T47D (cell line): ENCODE results near the gene DHCR7.
"Not testable (repeated sequence)": the region's sequence is repeated elsewhere in the genome, so short reads cannot be mapped to it uniquely, and the experiment has no call there.

ENCODE experiments used
- DNase-seq, 2 experiments: peaks; one replicate each; pipeline versions ENCODE4 v3.0.0 to v3.0.0-alpha.2; 2011 to 2012; ENCODE audit warnings: low read depth in 1 of 2, low spot score in 1 of 2
- JUND ChIP-seq: IDR thresholded peaks from 2 replicates; pipeline ENCODE4 v1.6.1; 2012; ENCODE audit warnings: low read depth
- in situ Hi-C: cut with HindIII; loops from 2 replicates; pipeline ENCODE4 v1.10.0; 2016; ENCODE audit warnings: low sequenced_read_pairs, low pct_unique_long_range_greater_than_20kb

Gene DHCR7

DNA sequence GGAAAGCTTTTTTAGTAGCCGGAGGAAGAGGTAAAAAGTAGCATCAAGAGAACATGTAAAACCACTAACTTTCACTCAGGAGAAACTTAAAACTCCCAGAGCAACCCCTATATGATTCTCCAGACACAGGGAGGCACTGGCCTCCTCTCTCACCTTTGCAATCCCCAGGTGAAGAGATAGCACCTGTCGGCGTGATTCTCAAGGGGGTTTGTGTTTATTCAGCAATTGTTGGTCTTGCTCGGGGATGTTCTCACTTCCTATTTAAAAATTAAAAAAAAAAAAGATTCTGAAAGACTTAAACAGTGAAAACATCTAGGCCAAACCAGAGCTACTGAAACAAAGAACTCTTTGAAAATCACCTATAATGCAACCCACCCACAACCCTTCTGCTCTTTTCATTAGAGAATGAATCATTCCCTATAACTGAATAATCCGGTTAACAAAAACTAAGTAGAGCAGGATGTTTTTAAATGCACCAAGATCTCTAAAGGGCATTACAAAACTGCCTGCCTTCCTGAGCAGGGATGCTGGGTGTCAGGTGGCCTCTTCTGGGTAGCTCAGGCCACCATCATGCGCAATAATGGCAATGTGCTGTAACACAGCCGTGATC lies 24.9 kb downstream of the DHCR7 start:
- in situ Hi-C loops, result no loop called here
- no peak for DNase-seq
- no peak for TF ChIP-seq JUND

DNA sequence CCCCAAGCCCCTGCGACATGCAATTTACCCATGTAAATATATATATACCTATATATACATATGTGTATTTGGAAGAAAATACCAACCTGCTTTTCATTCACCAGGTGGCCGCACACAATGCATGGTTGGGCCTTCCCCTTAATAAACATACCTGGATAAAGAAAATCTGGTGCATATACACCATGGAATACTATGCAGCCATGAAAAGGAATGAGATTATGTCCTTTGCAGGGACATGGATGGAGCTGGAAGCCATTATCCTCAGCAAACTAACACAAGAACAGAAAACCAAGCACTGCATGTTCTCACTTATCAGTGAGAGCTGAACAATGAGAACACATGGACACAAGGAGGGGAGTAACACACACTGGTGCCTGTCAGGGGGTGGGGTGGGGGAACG lies 25.9 kb downstream of the DHCR7 start:
- in situ Hi-C loops, DNase-seq: not testable (repeated sequence)

- DNase-seq, result no peak
- no peak for TF ChIP-seq JUND
- in situ Hi-C loops, result no loop called here
Measured at GRCh38 chr11:71421392-71421950, 26.7 kb downstream of the DHCR7 start.

- TF ChIP-seq JUND, result no peak
- in situ Hi-C loops, result no loop called here
- DNase-seq, result peak; percentile 67 to 88
Measured at GRCh38 chr11:71420455-71421241, 27.5 kb downstream of the DHCR7 start.

DNA sequence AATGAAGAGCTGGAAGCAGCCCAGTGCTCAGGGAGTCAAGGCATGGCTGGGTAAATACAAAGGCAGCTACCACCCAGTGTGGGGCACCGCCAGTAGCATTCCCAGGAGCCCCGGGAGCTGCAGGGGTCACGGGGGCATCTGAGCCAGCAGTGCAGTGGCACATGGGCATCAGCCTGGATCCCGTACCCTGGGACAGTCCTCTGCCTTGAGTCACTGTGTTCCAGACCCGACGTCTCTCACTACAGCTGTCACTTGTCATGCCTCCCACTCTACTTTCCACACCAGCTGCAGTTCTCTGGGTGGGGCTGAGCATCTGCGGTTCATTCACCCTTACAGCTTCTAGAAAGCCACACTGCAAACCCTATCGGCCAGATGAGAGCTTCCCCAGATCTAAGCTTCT lies 29.6 kb downstream of the DHCR7 start:
- no peak for DNase-seq
- in situ Hi-C loops, result no loop called here
- no peak for TF ChIP-seq JUND

DNA sequence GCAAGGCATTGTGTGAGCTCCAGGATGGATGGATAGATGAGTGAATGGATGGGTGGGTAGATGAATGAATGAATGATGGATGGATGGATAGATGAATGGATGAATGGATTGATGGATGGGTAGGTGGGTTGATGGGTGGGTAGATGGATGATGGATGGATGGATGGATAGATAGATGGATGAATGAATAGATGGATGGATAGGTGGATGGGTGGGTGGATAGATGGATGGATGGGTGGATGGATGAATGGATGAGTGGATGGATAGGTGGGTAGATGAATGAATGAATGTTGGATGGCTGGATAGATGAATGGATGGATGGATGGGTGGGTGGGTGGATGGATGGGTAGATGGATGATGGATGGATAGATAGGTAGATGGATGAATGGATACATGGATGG lies 33.5 kb downstream of the DHCR7 start:
- DNase-seq, result no peak
- TF ChIP-seq JUND, result no peak
- in situ Hi-C loops, result no loop called here

GRCh38 chr11:71410363-71410966 lies 37.7 kb downstream of the DHCR7 start:
- in situ Hi-C loops, result no loop called here
- DNase-seq, result no peak
- TF ChIP-seq JUND, result no peak

DNA sequence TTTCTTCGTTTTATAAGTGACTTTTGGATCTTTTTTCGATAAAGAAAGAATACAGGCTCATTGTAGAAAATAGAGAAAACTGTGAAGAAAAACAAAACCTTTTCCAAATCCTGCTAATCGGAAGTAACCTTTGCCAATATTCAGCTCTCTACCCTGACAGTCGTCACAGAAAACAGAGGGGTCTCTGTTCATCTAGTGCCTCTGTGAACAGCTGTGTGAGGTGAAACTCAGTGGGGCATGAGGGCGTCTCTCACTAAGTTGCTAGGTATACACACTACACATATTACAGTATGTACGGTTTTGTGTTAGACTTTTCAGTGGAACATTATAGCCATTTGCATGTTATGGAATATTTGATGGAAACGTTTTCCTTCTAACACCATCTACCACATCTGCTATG lies 39.4 kb downstream of the DHCR7 start:
- DNase-seq, result no peak
- no peak for TF ChIP-seq JUND
- in situ Hi-C loops, result no loop called here

- in situ Hi-C loops, result no loop called here
- no peak for DNase-seq
- no peak for TF ChIP-seq JUND
Measured at GRCh38 chr11:71407356-71407755, 40.8 kb downstream of the DHCR7 start.

GRCh38 chr11:71406681-71407080 lies 41.5 kb downstream of the DHCR7 start:
- DNase-seq, result no peak
- in situ Hi-C loops, result no loop called here
- TF ChIP-seq JUND, result no peak

- TF ChIP-seq JUND, result no peak
- DNase-seq, result no peak
- in situ Hi-C loops, result no loop called here
Measured at GRCh38 chr11:71404209-71404608, 44.0 kb downstream of the DHCR7 start.

DNA sequence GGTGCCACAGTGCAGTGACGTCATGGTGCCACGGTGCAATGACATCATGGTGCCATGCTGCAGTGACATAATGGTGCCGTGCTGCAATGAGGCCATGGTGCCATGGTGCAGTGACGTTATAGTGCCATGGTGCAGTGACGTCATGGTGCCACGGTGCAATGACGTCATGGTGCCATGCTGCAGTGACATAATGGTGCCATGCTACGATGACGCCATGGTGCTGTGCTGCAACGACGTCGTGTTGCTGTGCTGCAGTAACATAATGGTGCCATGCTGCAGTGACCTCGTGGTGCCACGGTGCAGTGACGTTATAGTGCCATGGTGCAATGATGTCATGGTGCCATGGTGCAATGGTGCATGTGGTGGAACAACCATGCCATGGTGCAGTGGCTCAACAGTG lies 45.3 kb downstream of the DHCR7 start:
- in situ Hi-C loops, result no loop called here
- TF ChIP-seq JUND, result no peak

GRCh38 chr11:71400216-71400615 lies 48.0 kb downstream of the DHCR7 start:
- no peak for TF ChIP-seq JUND
- in situ Hi-C loops, result no loop called here
- DNase-seq, result no peak

More for the DNA sequence above, 45.3 kb downstream of the DHCR7 start:
- no peak for DNase-seq
